Psoas muscle (tissue), 8 donors: ENCODE results near the gene LCTL. TPM values are rescaled to one million over a fixed set of nuclear protein-coding genes. Genes with fewer than 3 reads are reported as not detected.
"Not testable (repeated sequence)": the region's sequence is repeated elsewhere in the genome, so short reads cannot be mapped to it uniquely, and the experiment has no call there.

Source experiments
- ATAC-seq, 4 donors: fragments of 200-7000 bp; cut with Tn5 transposase; one replicate each; pipeline ENCODE4 v1.9.1; 2020; ENCODE audit warnings: moderate library complexity in 3 of 4, mild to moderate bottlenecking in 2 of 4
- DNase-seq, 2 donors: peaks; one replicate each; pipeline ENCODE4 v3.0.0-alpha.2; 2020
- H3K27ac ChIP-seq: fragments of 200-600 bp; one replicate; pipeline ENCODE4 v1.8.0; 2022
- H3K27me3 ChIP-seq, 3 donors: fragments of 200-600 bp in 1 of 3; one replicate each; pipeline versions ENCODE4 v1.6.1 to v1.8.0; 2013 to 2022; ENCODE audit warnings: low read length in 2 of 3, mild to moderate bottlenecking in 2 of 3, moderate library complexity in 1 of 3; ENCODE audit not compliant: insufficient read depth in 3 of 3
- H3K36me3 ChIP-seq, 2 donors: fragments of 200-600 bp in 1 of 2; one replicate each; pipeline versions ENCODE4 v1.6.1 to v1.8.0; 2013 to 2022; ENCODE audit warnings: low read depth in 1 of 2, mild to moderate bottlenecking in 1 of 2, moderate library complexity in 1 of 2; ENCODE audit not compliant: insufficient read depth in 1 of 2
- H3K4me1 ChIP-seq: fragments of 200-600 bp; one replicate; pipeline ENCODE4 v1.8.0; 2022
- H3K4me3 ChIP-seq: fragments of 200-600 bp; one replicate; pipeline ENCODE4 v1.8.0; 2022; ENCODE audit warnings: mild to moderate bottlenecking
- H3K9me3 ChIP-seq: fragments of 200-600 bp; one replicate; pipeline ENCODE4 v1.8.0; 2022
- WGBS, 3 donors: extraction: QIAGEN DNeasy Blood & Tissue Kit; methylation state at CpG; one replicate each; pipeline versions ENCODE4 v1.1.6 to v1.1.7; 2013; 5-methylcytosine and 5-hydroxymethylcytosine counted together
- intact Hi-C, 2 donors: fragments of 100-400 bp; cut with DNase I; formaldehyde crosslinking; loops; one replicate each; pipeline versions ENCODE4 v1.11.0 to v1.14.2; 2022
- polyA plus RNA-seq, 3 donors: library from polyadenylated mRNA; stranded (reverse); fragments of 200-250 nt; gene quantifications; one replicate each; pipeline ENCODE4 v1.2.3, GENCODE V29; 2013
- total RNA-seq, 4 donors: library from RNA; stranded (reverse); fragmentation: NEBNext Ultra II Directional in 2 of 4; extraction: Animal tissue kit (Norgen Biotek cat#: 25700) in 2 of 4; gene quantifications; one replicate each; pipeline versions ENCODE4 v1.2.1 to v1.2.4, GENCODE V29; 2021 to 2023
- TF ChIP-seq, protein P1 (sequence below): fragments of 200-600 bp; IDR thresholded peaks from one replicate; pipeline ENCODE4 v1.8.0; 2022; ENCODE audit warnings: antibody characterized with exemption
- donor health status: healthy with polysubstance abuse.
- donor health status: DM: no; HTN: no; CAD: no; lungs with moderate emphysema.
- donor health status: Bipolar disorder and iron deficiency.
- donor health status: healthy.
- donor health status: DM: yes; HTN: yes; CAD: no.
- donor health status: DM: no; HTN: no; CAD: no.
- donor health status: DM: no; HTN: no; CAD: no.
- donor health status: DM: yes; HTN: yes; CAD: no.

LCTL gene
- total and polyA plus RNA-seq, 7 donors: not detected

GRCh38 chr15:66593219-66593780, 27.5 kb upstream of the LCTL start:
- TF ChIP-seq, protein P1, sequence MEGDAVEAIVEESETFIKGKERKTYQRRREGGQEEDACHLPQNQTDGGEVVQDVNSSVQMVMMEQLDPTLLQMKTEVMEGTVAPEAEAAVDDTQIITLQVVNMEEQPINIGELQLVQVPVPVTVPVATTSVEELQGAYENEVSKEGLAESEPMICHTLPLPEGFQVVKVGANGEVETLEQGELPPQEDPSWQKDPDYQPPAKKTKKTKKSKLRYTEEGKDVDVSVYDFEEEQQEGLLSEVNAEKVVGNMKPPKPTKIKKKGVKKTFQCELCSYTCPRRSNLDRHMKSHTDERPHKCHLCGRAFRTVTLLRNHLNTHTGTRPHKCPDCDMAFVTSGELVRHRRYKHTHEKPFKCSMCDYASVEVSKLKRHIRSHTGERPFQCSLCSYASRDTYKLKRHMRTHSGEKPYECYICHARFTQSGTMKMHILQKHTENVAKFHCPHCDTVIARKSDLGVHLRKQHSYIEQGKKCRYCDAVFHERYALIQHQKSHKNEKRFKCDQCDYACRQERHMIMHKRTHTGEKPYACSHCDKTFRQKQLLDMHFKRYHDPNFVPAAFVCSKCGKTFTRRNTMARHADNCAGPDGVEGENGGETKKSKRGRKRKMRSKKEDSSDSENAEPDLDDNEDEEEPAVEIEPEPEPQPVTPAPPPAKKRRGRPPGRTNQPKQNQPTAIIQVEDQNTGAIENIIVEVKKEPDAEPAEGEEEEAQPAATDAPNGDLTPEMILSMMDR: no peak
- no peak overlapping the region for H3K4me3 ChIP-seq
- ATAC-seq (no peak), DNase-seq (no peak)
- peaks cover 0 to 3% (median 0%) of the 10 kb centered on the region in 3 donors for H3K27me3 ChIP-seq
- intact Hi-C loops: no loop called here
- no peak overlapping the region for H3K27ac ChIP-seq
- 53 to 63% (median 55%) methylated on average over 3 of the region's 3 CpGs for WGBS, 3 donors
- H3K4me1 ChIP-seq: no peaks in the 10 kb centered on the region
- no peaks in the 10 kb centered on the region for H3K36me3 ChIP-seq
- no peaks in the 10 kb centered on the region for H3K9me3 ChIP-seq

DNA sequence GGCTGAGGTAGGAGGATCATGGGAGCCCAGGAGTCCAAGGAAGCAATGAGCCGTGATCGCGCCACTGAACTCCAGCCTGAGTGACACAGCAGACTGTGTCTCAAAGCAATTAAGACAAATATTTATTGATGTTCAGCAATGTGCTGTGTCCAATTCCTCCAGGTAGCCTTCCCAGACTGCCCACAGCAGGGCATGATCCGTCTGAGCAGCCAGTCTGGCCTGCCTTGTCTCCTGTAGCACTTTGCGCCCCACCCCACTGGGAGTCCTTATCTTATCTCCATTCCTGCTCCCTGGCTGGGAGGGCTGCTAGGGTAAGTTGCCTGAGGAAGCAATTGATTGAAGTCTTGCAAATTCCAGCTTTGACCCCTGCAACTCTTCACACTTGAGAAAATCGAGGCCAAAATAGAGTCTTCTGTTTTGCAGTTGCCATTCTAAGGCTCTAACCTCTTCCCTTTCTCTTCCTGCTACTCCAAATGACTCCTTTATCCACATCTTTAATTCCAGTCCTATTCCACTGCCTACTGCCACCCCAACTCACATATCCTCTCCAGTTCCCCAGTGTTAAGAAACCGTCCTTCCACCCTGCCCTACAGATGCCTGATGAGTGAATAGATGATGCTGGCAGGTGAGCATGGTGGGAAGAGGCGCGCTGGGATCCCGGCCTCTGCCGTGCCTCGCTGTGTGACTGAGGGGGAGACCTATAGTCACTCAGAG, 26.9 kb upstream of the LCTL start:
- Histone ChIP-seq H3K27me3 (peaks cover 0 to 9% (median 0%) of the 10 kb centered on the region in 3 donors), H3K27ac (no peak overlapping the region), H3K4me3 (no peak overlapping the region), H3K4me1 (no peaks in the 10 kb centered on the region), H3K36me3 (no peaks in the 10 kb centered on the region), H3K9me3 (no peaks in the 10 kb centered on the region)
- no peak for DNase-seq
- ATAC-seq: no peak
- TF ChIP-seq, protein P1: no peak
- WGBS, 3 donors: 87 to 90% (median 89%) methylated on average over 12 of the region's 12 CpGs
- intact Hi-C loops: no loop called here

DNA sequence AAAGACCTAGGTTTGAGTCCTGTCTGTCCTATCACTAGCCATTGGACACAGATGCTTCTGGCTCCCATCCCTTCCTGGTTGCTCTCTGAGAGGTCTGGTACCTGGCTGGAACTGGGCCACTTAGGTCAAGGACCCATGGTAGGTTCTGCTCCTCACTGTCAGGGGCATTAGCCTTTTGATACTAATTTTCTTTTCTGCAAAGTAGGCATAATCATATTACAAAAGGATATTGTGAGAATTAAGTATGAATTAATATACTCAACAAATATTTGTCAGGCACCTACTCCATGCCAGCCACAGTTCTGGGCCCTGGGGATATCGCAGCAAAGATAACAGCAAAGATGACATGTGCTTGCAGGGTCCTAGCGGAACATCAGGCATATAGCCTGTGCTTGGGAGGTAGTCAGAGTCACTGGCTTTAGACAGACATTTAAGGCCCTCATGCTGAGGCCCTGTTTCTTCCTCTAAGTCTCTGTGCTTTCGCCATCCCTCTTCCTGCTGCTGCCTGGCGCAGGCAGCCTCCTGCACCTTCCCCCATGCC, 25.6 kb upstream of the LCTL start:
- H3K9me3 ChIP-seq: no peaks in the 10 kb centered on the region
- DNase-seq (no peak), ATAC-seq (no peak)
- no peak overlapping the region for H3K4me3 ChIP-seq
- peaks cover 0 to 13% (median 0%) of the 10 kb centered on the region in 3 donors for H3K27me3 ChIP-seq
- no peak overlapping the region for H3K27ac ChIP-seq
- 92 to 94% (median 92%) methylated on average over 4 of the region's 4 CpGs for WGBS, 3 donors
- TF ChIP-seq, protein P1: no peak
- intact Hi-C loops: no loop called here
- H3K36me3 ChIP-seq: no peaks in the 10 kb centered on the region
- H3K4me1 ChIP-seq: no peaks in the 10 kb centered on the region

DNA sequence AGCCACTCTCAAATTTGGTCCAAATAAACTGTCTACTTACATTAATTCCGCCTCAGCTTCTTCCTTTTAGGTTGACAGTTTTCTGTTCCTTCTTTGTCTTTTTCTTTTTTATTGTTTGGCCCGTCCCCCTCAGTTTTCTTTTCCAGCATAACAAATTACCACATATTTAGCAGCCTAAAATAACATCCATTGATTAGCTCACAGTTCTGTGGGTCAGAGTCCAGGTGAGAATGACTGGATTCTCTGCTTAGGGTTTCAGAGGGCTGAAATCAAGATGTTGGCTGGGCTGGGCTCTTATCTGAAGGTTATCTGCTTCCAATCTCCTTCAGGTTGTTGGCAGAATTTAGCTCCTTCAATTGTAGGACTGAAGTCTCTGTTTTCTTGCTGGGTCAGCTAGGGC, 24.6 kb upstream of the LCTL start:
- intact Hi-C loops: no loop called here
- DNase-seq (no peak), ATAC-seq (no peak)
- Histone ChIP-seq H3K4me1 (no peaks in the 10 kb centered on the region), H3K4me3 (no peak overlapping the region), H3K27ac (no peak overlapping the region), H3K27me3 (peaks cover 0 to 20% (median 0%) of the 10 kb centered on the region in 3 donors), H3K9me3 (no peaks in the 10 kb centered on the region), H3K36me3 (no peaks in the 10 kb centered on the region)
- TF ChIP-seq, protein P1: no peak
- 83 to 87% (median 85%) methylated on average over 2 of the region's 2 CpGs for WGBS, 3 donors

DNA sequence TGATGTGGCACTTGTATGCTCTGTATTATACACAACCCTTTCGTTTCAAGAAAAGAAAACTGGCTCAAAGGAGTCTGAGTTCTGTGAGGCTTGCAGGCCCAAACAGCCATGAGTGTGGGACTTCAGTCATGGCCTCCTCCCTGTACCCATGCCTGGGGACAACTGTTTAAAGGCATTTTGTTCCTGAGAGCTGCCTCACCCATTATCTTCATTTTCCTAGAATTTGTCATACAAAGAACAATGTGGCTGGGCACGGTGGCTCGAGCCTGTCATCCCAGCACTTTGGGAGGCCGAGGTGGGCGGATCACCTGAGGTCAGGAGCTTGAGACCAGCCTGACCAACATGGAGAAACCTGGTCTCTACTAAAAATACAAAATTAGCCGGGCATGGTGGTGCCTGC, 23.6 kb upstream of the LCTL start:
- H3K4me1 ChIP-seq, DNase-seq, H3K9me3 ChIP-seq, H3K36me3 ChIP-seq, ATAC-seq, intact Hi-C loops, H3K27ac ChIP-seq, H3K4me3 ChIP-seq: not testable (repeated sequence)
- WGBS, 3 donors: 85 to 90% (median 89%) methylated on average over 6 of the region's 6 CpGs
- H3K27me3 ChIP-seq: peaks cover 0 to 20% (median 0%) of the 10 kb centered on the region in 3 donors
